Astrocyte (in vitro differentiated cells and primary cell): Measurements from ENCODE around the gene HJURP. TPM values are rescaled to one million over a fixed set of nuclear protein-coding genes. Genes with fewer than 3 reads are reported as not detected.

Source experiments
- DNase-seq: peaks from one replicate; pipeline ENCODE4 v3.0.0-alpha.2; 2010; ENCODE audit warnings: low read depth
- FAIRE-seq: peaks from 2 replicates; lab custom pipeline; 2011; peaks lifted over from hg19 to GRCh38; lab: Jason Lieb, UNC
- H2AFZ ChIP-seq: 2 replicates; pipeline ENCODE4 v1.6.0; 2012; ENCODE audit warnings: low read depth, low read length, inconsistent platforms
- H3K27ac ChIP-seq: 2 replicates; pipeline ENCODE4 v1.5.1; 2011; ENCODE audit warnings: low read depth, low read length, inconsistent platforms
- H3K27me3 ChIP-seq: 2 replicates; pipeline ENCODE4 v1.6.0; 2011; ENCODE audit warnings: low read length, inconsistent platforms; ENCODE audit not compliant: insufficient read depth
- H3K36me3 ChIP-seq: 2 replicates; pipeline ENCODE4 v1.5.1; 2011; ENCODE audit warnings: low read length, inconsistent platforms; ENCODE audit not compliant: insufficient read depth
- H3K4me1 ChIP-seq: 2 replicates; pipeline ENCODE4 v1.5.1; 2011; ENCODE audit warnings: low read length, inconsistent platforms; ENCODE audit not compliant: insufficient read depth
- H3K4me2 ChIP-seq: 2 replicates; pipeline ENCODE4 v1.6.0; 2012; ENCODE audit warnings: low read length, inconsistent platforms
- H3K4me3 ChIP-seq: 2 replicates; pipeline ENCODE4 v1.5.1; 2011; ENCODE audit warnings: low read depth, mild to moderate bottlenecking, low read length, inconsistent platforms; ENCODE audit not compliant: insufficient read depth
- H3K79me2 ChIP-seq: 2 replicates; pipeline ENCODE4 v1.6.0; 2012; ENCODE audit warnings: mild to moderate bottlenecking, low read length, inconsistent platforms; ENCODE audit not compliant: insufficient read depth
- H3K9ac ChIP-seq: 2 replicates; pipeline ENCODE4 v1.6.0; 2012; ENCODE audit warnings: mild to moderate bottlenecking, low read length, inconsistent platforms
- H3K9me3 ChIP-seq: 2 replicates; pipeline ENCODE4 v1.5.1; 2012; ENCODE audit warnings: low read depth, mild to moderate bottlenecking, low read length, inconsistent platforms; ENCODE audit not compliant: insufficient read depth
- H4K20me1 ChIP-seq: 2 replicates; pipeline ENCODE4 v1.6.0; 2012; ENCODE audit warnings: low read length, inconsistent platforms; ENCODE audit not compliant: insufficient read depth
- H3K27ac Mint-ChIP-seq: one replicate; pipeline ENCODE4 v1.8.0; 2021; ENCODE audit warnings: mild to moderate bottlenecking, mixed read lengths; ENCODE audit not compliant: unreplicated experiment
- H3K27me3 Mint-ChIP-seq: one replicate; pipeline ENCODE4 v1.8.0; 2021; ENCODE audit warnings: low read depth, mixed read lengths; ENCODE audit not compliant: unreplicated experiment
- H3K36me3 Mint-ChIP-seq: one replicate; pipeline ENCODE4 v1.8.0; 2021; ENCODE audit warnings: low read depth, mixed read lengths; ENCODE audit not compliant: unreplicated experiment
- H3K4me1 Mint-ChIP-seq: one replicate; pipeline ENCODE4 v1.8.0; 2021; ENCODE audit warnings: low read depth, mixed read lengths; ENCODE audit not compliant: unreplicated experiment
- H3K4me3 Mint-ChIP-seq: one replicate; pipeline ENCODE4 v1.8.0; 2021; ENCODE audit warnings: mild to moderate bottlenecking, moderate library complexity, mixed read lengths; ENCODE audit not compliant: unreplicated experiment
- H3K9me3 Mint-ChIP-seq: one replicate; pipeline ENCODE4 v1.8.0; 2021; ENCODE audit warnings: mild to moderate bottlenecking, mixed read lengths; ENCODE audit not compliant: unreplicated experiment
- EZH2 ChIP-seq: IDR thresholded peaks from 2 replicates; pipeline ENCODE4 v1.6.1; 2012; ENCODE audit warnings: mild to moderate bottlenecking, low read length, inconsistent platforms; ENCODE audit not compliant: insufficient read depth
- total RNA-seq: library from RNA; stranded (reverse); gene quantifications from 2 replicates; pipeline ENCODE4 v1.2.1, GENCODE V29; 2021
- TF ChIP-seq, protein P1 (sequence below): IDR thresholded peaks from 2 replicates; pipeline ENCODE4 v1.5.1; 2011; ENCODE audit warnings: low read depth, mild to moderate bottlenecking, inconsistent platforms, low read length, moderate library complexity; ENCODE audit not compliant: insufficient read depth

The HJURP gene
- total RNA-seq, 1 donor from 2014 or later: 5.9 TPM

- Histone ChIP-seq H3K79me2 (no peaks in the 10 kb centered on the region), H3K4me1 (peaks cover 3% of the 10 kb centered on the region), H3K27ac (no peak overlapping the region), H3K9ac (no peak overlapping the region), H4K20me1 (no peaks in the 10 kb centered on the region), H3K4me3 (no peak overlapping the region), H2AFZ (no peak overlapping the region), H3K36me3 (peaks cover 6% of the 10 kb centered on the region), H3K9me3 (peaks cover 2% of the 10 kb centered on the region), H3K4me2 (no peak overlapping the region), H3K27me3 (peaks cover 7% of the 10 kb centered on the region)
- Mint-ChIP-seq H3K4me3 (no peak overlapping the region), H3K27ac (no peak overlapping the region), H3K4me1 (no peaks in the 10 kb centered on the region), H3K27me3 (peaks cover 18% of the 10 kb centered on the region), H3K36me3 (peaks cover 5% of the 10 kb centered on the region), H3K9me3 (peaks cover 18% of the 10 kb centered on the region)
- no peak for FAIRE-seq
- TF ChIP-seq, protein P1, sequence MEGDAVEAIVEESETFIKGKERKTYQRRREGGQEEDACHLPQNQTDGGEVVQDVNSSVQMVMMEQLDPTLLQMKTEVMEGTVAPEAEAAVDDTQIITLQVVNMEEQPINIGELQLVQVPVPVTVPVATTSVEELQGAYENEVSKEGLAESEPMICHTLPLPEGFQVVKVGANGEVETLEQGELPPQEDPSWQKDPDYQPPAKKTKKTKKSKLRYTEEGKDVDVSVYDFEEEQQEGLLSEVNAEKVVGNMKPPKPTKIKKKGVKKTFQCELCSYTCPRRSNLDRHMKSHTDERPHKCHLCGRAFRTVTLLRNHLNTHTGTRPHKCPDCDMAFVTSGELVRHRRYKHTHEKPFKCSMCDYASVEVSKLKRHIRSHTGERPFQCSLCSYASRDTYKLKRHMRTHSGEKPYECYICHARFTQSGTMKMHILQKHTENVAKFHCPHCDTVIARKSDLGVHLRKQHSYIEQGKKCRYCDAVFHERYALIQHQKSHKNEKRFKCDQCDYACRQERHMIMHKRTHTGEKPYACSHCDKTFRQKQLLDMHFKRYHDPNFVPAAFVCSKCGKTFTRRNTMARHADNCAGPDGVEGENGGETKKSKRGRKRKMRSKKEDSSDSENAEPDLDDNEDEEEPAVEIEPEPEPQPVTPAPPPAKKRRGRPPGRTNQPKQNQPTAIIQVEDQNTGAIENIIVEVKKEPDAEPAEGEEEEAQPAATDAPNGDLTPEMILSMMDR: no peak
- no peak for TF ChIP-seq EZH2
- no peak for DNase-seq
Measured at GRCh38 chr2:233871432-233871831, 17.1 kb upstream of the HJURP start.

DNA sequence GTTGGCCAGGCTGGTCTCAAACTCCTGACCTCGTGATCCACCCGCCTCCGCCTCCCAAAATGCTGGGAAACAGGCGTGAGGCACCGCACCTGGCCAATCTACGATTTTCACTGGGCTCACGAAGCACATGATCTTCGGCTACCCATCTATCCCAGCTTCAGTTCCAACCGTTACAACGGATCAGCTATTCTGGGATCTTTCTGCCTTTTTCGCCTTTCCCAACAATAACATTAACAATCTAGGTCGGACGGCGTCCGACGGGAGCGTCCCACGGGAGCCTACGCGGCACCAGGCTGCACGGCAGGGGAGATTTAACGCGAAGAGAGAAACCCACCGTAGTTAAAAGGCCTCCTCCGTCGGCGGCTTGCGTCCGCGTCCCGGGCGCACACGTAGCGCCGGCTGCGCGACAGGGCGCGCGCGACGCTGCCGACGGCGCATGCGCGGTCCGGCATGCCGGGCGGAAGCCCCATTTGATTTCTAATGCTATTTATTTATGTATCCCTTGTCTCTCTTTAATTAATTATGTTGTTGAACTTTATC, 13.7 kb upstream of the HJURP start, which contains the start of gene MSL3B:
MSL3B (minus strand) TSS at position 394 of the 540 bp plus-strand sequence.
- Histone ChIP-seq H4K20me1 (no peaks in the 10 kb centered on the region), H3K79me2 (no peaks in the 10 kb centered on the region), H3K27me3 (peaks cover 2% of the 10 kb centered on the region), H3K36me3 (peaks cover 6% of the 10 kb centered on the region), H3K9me3 (no peaks in the 10 kb centered on the region), H3K4me3 (peak within 1 kb of the TSS; percentile 72), H3K4me2 (peak within 1 kb of the TSS; percentile 86), H2AFZ (peak within 1 kb of the TSS; percentile 90), H3K4me1 (peaks cover 3% of the 10 kb centered on the region), H3K9ac (peak within 1 kb of the TSS; percentile 80), H3K27ac (peak within 1 kb of the TSS; percentile 69)
- H3K36me3 Mint-ChIP-seq: peaks cover 5% of the 10 kb centered on the region
- H3K4me3 Mint-ChIP-seq: peak within 1 kb of the TSS; percentile 89
- H3K27ac Mint-ChIP-seq: peak within 1 kb of the TSS; percentile 93
- DNase-seq (peak; percentile 14), FAIRE-seq (no peak)
- peaks cover 17% of the 10 kb centered on the region for H3K9me3 Mint-ChIP-seq
- peaks cover 5% of the 10 kb centered on the region for H3K27me3 Mint-ChIP-seq
- H3K4me1 Mint-ChIP-seq: no peaks in the 10 kb centered on the region
- TF ChIP-seq EZH2: no peak
- TF ChIP-seq, protein P1: no peak

- Histone ChIP-seq H4K20me1 (no peaks in the 10 kb centered on the region), H3K9ac (no peak overlapping the region), H2AFZ (no peak overlapping the region), H3K4me2 (no peak overlapping the region), H3K27ac (no peak overlapping the region), H3K36me3 (peaks cover 6% of the 10 kb centered on the region), H3K4me1 (peaks cover 3% of the 10 kb centered on the region), H3K9me3 (no peaks in the 10 kb centered on the region), H3K27me3 (no peaks in the 10 kb centered on the region), H3K4me3 (no peak overlapping the region), H3K79me2 (no peaks in the 10 kb centered on the region)
- no peak overlapping the region for H3K4me3 Mint-ChIP-seq
- no peaks in the 10 kb centered on the region for H3K4me1 Mint-ChIP-seq
- TF ChIP-seq EZH2: no peak
- TF ChIP-seq, protein P1: no peak
- DNase-seq: no peak
- no peak overlapping the region for H3K27ac Mint-ChIP-seq
- H3K36me3 Mint-ChIP-seq: peaks cover 5% of the 10 kb centered on the region
- peaks cover 16% of the 10 kb centered on the region for H3K9me3 Mint-ChIP-seq
- peaks cover under 1% of the 10 kb centered on the region for H3K27me3 Mint-ChIP-seq
- no peak for FAIRE-seq
Measured at GRCh38 chr2:233866479-233866878, 12.1 kb upstream of the HJURP start.
